HCEC 1CT (cell line): Measurements from ENCODE around the gene NFASC.

Experiments used
- DNase-seq: peaks from one replicate; pipeline ENCODE4 v3.0.0-alpha.2; 2017

Gene NFASC

GRCh38 chr1:204863024-204863423, 7.6 kb upstream of the NFASC start:
- DNase-seq: no peak

GRCh38 chr1:204863730-204864129, 6.9 kb upstream of the NFASC start:
- DNase-seq: no peak

GRCh38 chr1:204866051-204866596, 4.5 kb upstream of the NFASC start:
- no peak for DNase-seq

GRCh38 chr1:204867203-204867602, 3.5 kb upstream of the NFASC start:
- no peak for DNase-seq

GRCh38 chr1:204867666-204868339, 2.9 kb upstream of the NFASC start:
- no peak for DNase-seq

- DNase-seq: no peak
Observed at GRCh38 chr1:204868340-204868700, 2.3 kb upstream of the NFASC start.

- no peak for DNase-seq
Observed at GRCh38 chr1:204869097-204869496, 1.6 kb upstream of the NFASC start.

- DNase-seq: no peak
Observed at GRCh38 chr1:204871405-204872037, 859 bp downstream of the NFASC start.

GRCh38 chr1:204872262-204872881, 1.7 kb downstream of the NFASC start:
- no peak for DNase-seq

- DNase-seq: no peak
Observed at GRCh38 chr1:204873176-204873575, 2.5 kb downstream of the NFASC start.

- no peak for DNase-seq
Observed at GRCh38 chr1:204873714-204874113, 3.1 kb downstream of the NFASC start.

- DNase-seq: no peak
Observed at GRCh38 chr1:204874274-204874673, 3.6 kb downstream of the NFASC start.

- no peak for DNase-seq
Observed at GRCh38 chr1:204875255-204875654, 4.6 kb downstream of the NFASC start.

GRCh38 chr1:204878621-204879234, 8.1 kb downstream of the NFASC start:
- DNase-seq: no peak

- no peak for DNase-seq
Observed at GRCh38 chr1:204879351-204879750, 8.7 kb downstream of the NFASC start.

GRCh38 chr1:204880906-204881305, 10.2 kb downstream of the NFASC start:
- no peak for DNase-seq

GRCh38 chr1:204882479-204882878, 11.8 kb downstream of the NFASC start:
- no peak for DNase-seq

- DNase-seq: no peak
Observed at GRCh38 chr1:204883405-204883804, 12.7 kb downstream of the NFASC start.

GRCh38 chr1:204885288-204885711, 14.6 kb downstream of the NFASC start:
- peak; percentile 15 for DNase-seq

GRCh38 chr1:204885790-204886189, 15.1 kb downstream of the NFASC start:
- DNase-seq: peak; percentile 15

GRCh38 chr1:204887846-204888245, 17.2 kb downstream of the NFASC start:
- no peak for DNase-seq

- peak; percentile 43 for DNase-seq
Observed at GRCh38 chr1:204888294-204888693, 17.6 kb downstream of the NFASC start.

- no peak for DNase-seq
Observed at GRCh38 chr1:204889681-204890383, 19.2 kb downstream of the NFASC start.
